Esophagus squamous epithelium (tissue), 5 donors: ENCODE results near the gene TRIP12. TPM values are rescaled to one million over a fixed set of nuclear protein-coding genes. Genes with fewer than 3 reads are reported as not detected.
"Not testable (repeated sequence)": the region's sequence is repeated elsewhere in the genome, so short reads cannot be mapped to it uniquely, and the experiment has no call there.

Source experiments
- DNase-seq: peaks from one replicate; lab custom pipeline; 2025; lab: John Stamatoyannopoulos, UW
- H3K27ac ChIP-seq, 4 donors: fragments of 200-600 bp; sonication (generic); one replicate each; pipeline ENCODE4 v1.5.1; 2016 to 2019; ENCODE audit warnings: mild to moderate bottlenecking in 1 of 4
- H3K27me3 ChIP-seq, 4 donors: fragments of 200-600 bp; sonication (generic); 1 replicate in 3 of 4; 2 replicates in 1 of 4; pipeline versions ENCODE4 v1.5.1 to v1.6.0; 2017 to 2021; ENCODE audit warnings: antibody characterized with exemption in 1 of 4
- H3K36me3 ChIP-seq, 3 donors: fragments of 200-600 bp; sonication (generic); one replicate each; pipeline ENCODE4 v1.5.1; 2016 to 2019
- H3K4me1 ChIP-seq, 3 donors: fragments of 200-600 bp; sonication (generic); one replicate each; pipeline ENCODE4 v1.5.1; 2017 to 2019
- H3K4me3 ChIP-seq, 4 donors: fragments of 200-600 bp; sonication (generic); 1 replicate in 3 of 4; 2 replicates in 1 of 4; pipeline ENCODE4 v1.5.1; 2016 to 2019; ENCODE audit warnings: mild to moderate bottlenecking in 2 of 4, moderate library complexity in 1 of 4
- H3K9me3 ChIP-seq, 3 donors: fragments of 200-600 bp; sonication (generic); one replicate each; pipeline ENCODE4 v1.5.1; 2016 to 2019
- CTCF ChIP-seq, 6 experiments: fragments of 450-650 bp in 4 of 6; fragments of 200-600 bp in 2 of 6; sonication (generic) in 2 of 6; IDR thresholded peaks; one replicate each; pipeline ENCODE4 v1.5.1; 2016 to 2019; ENCODE audit warnings: antibody characterized with exemption in 6 of 6, mild to moderate bottlenecking in 4 of 6, moderate library complexity in 4 of 6
- POLR2A ChIP-seq, 4 donors: fragments of 450-650 bp; IDR thresholded peaks; one replicate each; pipeline ENCODE4 v1.6.1; 2017; ENCODE audit warnings: antibody characterized with exemption in 4 of 4, mild to moderate bottlenecking in 4 of 4, moderate library complexity in 3 of 4
- WGBS, 2 donors: methylation state at CpG; one replicate each; pipeline ENCODE4 v1.1.5; 2018; 5-methylcytosine and 5-hydroxymethylcytosine counted together
- intact Hi-C: fragments of 100-400 bp; cut with DNase I; formaldehyde crosslinking; loops from one replicate; pipeline ENCODE4 v1.15.0; 2022
- total RNA-seq, 4 donors: library from RNA; depleted of rRNA; stranded (reverse); fragments of >200 nt; gene quantifications; one replicate each; pipeline ENCODE4 v1.1.0, GENCODE V29; 2016
- donor health status: DM: yes; HTN: yes; CAD: no.

TRIP12 gene
- total RNA-seq, 4 donors from 2014 or later, result 84.8 to 174 (median 125) TPM

GRCh38 chr2:229731363-229731762, 190.4 kb downstream of the TRIP12 start:
- intact Hi-C loops, result no loop called here
- peaks cover 0 to 5% (median 0%) of the 10 kb centered on the region in 4 donors for H3K27me3 ChIP-seq
- 88 to 90% methylated on average over 5 of the region's 5 CpGs for WGBS, 2 donors
- DNase-seq, result no peak
- no peaks in the 10 kb centered on the region for H3K9me3 ChIP-seq
- no peaks in the 10 kb centered on the region for H3K4me1 ChIP-seq
- TF ChIP-seq POLR2A (IDR thresholded peaks at IDR 0.05) (no peak), CTCF (IDR thresholded peaks at IDR 0.05) (no peak)
- no peak overlapping the region for H3K27ac ChIP-seq
- H3K4me3 ChIP-seq, result no peak overlapping the region
- no peaks in the 10 kb centered on the region for H3K36me3 ChIP-seq

- TF ChIP-seq CTCF (IDR thresholded peaks at IDR 0.05), result no peak
- TF ChIP-seq POLR2A (IDR thresholded peaks at IDR 0.05), result no peak
- Histone ChIP-seq H3K9me3 (no peaks in the 10 kb centered on the region), H3K4me3 (no peak overlapping the region), H3K36me3 (no peaks in the 10 kb centered on the region), H3K27ac (no peak overlapping the region), H3K27me3 (peaks cover 0 to 10% (median 0%) of the 10 kb centered on the region in 4 donors), H3K4me1 (no peaks in the 10 kb centered on the region)
- intact Hi-C loops, result no loop called here
- DNase-seq, result no peak
Observed at GRCh38 chr2:229728370-229728769, 193.4 kb downstream of the TRIP12 start.

- intact Hi-C loops, result no loop called here
- H3K27me3 ChIP-seq, result peaks cover 0 to 10% (median 0%) of the 10 kb centered on the region in 4 donors
- H3K9me3 ChIP-seq, result no peaks in the 10 kb centered on the region
- TF ChIP-seq CTCF (IDR thresholded peaks at IDR 0.05) (no peak), POLR2A (IDR thresholded peaks at IDR 0.05) (no peak)
- H3K4me1 ChIP-seq, result no peaks in the 10 kb centered on the region
- 71 to 80% methylated on average over 1 of the region's 2 CpGs for WGBS, 2 donors
- DNase-seq, result no peak
- no peak overlapping the region for H3K27ac ChIP-seq
- no peaks in the 10 kb centered on the region for H3K36me3 ChIP-seq
- no peak overlapping the region for H3K4me3 ChIP-seq
Observed at GRCh38 chr2:229726643-229727042, 195.2 kb downstream of the TRIP12 start.

- TF ChIP-seq CTCF (IDR thresholded peaks at IDR 0.05), result no peak
- no peak for TF ChIP-seq POLR2A (IDR thresholded peaks at IDR 0.05)
- intact Hi-C loops, result no loop called here
- H3K4me1 ChIP-seq, result no peaks in the 10 kb centered on the region
- no peak overlapping the region for H3K4me3 ChIP-seq
- no peaks in the 10 kb centered on the region for H3K36me3 ChIP-seq
- WGBS, 2 donors, result 51 to 57% methylated on average over 7 of the region's 7 CpGs
- no peaks in the 10 kb centered on the region for H3K9me3 ChIP-seq
- no peak overlapping the region for H3K27ac ChIP-seq
- H3K27me3 ChIP-seq, result peaks cover 0 to 14% (median 0%) of the 10 kb centered on the region in 4 donors
- no peak for DNase-seq
Observed at GRCh38 chr2:229725716-229726574, 195.9 kb downstream of the TRIP12 start.

GRCh38 chr2:229723192-229723591, 198.6 kb downstream of the TRIP12 start:
- H3K27me3 ChIP-seq, result peaks cover 0 to 38% (median 0%) of the 10 kb centered on the region in 4 donors
- H3K4me3 ChIP-seq, H3K9me3 ChIP-seq, H3K4me1 ChIP-seq, intact Hi-C loops, DNase-seq, H3K36me3 ChIP-seq, H3K27ac ChIP-seq: not testable (repeated sequence)
- 75 to 76% methylated on average over 3 of the region's 3 CpGs for WGBS, 2 donors
